HEK293 (cell line): ENCODE data around the gene SHLD2.
A peak's percentile ranks its signal among the peaks of the same experiment; 100 is the strongest.

Experiments used
- CTCF ChIA-PET: fragments of 350-600 bp; formaldehyde crosslinking; extraction: SDS; loops from one replicate; lab custom pipeline; 2021; ENCODE audit warnings: antibody characterized with exemption; lab: Yijun Ruan, JAX
- POLR2A ChIA-PET: fragments of 300-600 bp; formaldehyde crosslinking; extraction: SDS; loops from one replicate; lab custom pipeline; 2020; ENCODE audit warnings: antibody characterized with exemption, inconsistent platforms; lab: Yijun Ruan, JAX
- H3K27ac ChIP-seq: fragments of 200-500 bp; sonication (Bioruptor generic); 2 replicates; pipeline ENCODE4 v1.5.1; 2014; ENCODE audit warnings: low read depth, low read length, control low read depth, inconsistent platforms; ENCODE audit errors: extremely low read depth
- H3K36me3 ChIP-seq, 2 experiments: fragments of 200-500 bp in 1 of 2; sonication (Bioruptor generic) in 1 of 2; 1 replicate in 1 of 2; 2 replicates in 1 of 2; pipeline ENCODE4 v1.5.1; 2014 to 2017; ENCODE audit warnings: inconsistent platforms in 2 of 2, low read length in 2 of 2; ENCODE audit not compliant: control insufficient read depth in 2 of 2, insufficient read depth in 1 of 2
- H3K4me1 ChIP-seq: fragments of 200-500 bp; sonication (Bioruptor generic); 2 replicates; pipeline ENCODE4 v1.5.1; 2014; ENCODE audit warnings: mild to moderate bottlenecking, low read length, inconsistent platforms; ENCODE audit not compliant: control insufficient read depth, insufficient read depth
- H3K4me3 ChIP-seq: 2 replicates; pipeline ENCODE4 v1.5.1; 2011; ENCODE audit warnings: low read depth, mild to moderate bottlenecking, control low read depth, low read length, moderate library complexity
- H3K9me3 ChIP-seq: fragments of 200-500 bp; sonication (Bioruptor generic); 2 replicates; pipeline ENCODE4 v1.5.1; 2014; ENCODE audit warnings: low read depth, low read length, inconsistent platforms; ENCODE audit not compliant: control insufficient read depth, insufficient read depth
- SCRT2 ChIP-seq: fragments of 450-650 bp; formaldehyde crosslinking; IDR thresholded peaks from 2 replicates; pipeline ENCODE4 v1.5.1; 2016; ENCODE audit warnings: missing biosample characterization, missing genetic modification characterization
- TRIM28 ChIP-seq: IDR thresholded peaks from 2 replicates; pipeline ENCODE4 v1.6.1; 2011; ENCODE audit warnings: low read length, control low read depth, borderline replicate concordance
- ZBTB17 ChIP-seq: fragments of 450-650 bp; formaldehyde crosslinking; IDR thresholded peaks from 2 replicates; pipeline ENCODE4 v1.5.1; 2016; ENCODE audit warnings: missing biosample characterization, missing genetic modification characterization
- ZBTB21 ChIP-seq: fragments of 450-650 bp; formaldehyde crosslinking; IDR thresholded peaks from 2 replicates; pipeline ENCODE4 v1.5.1; 2017; ENCODE audit warnings: missing biosample characterization, missing genetic modification characterization
- ZBTB8A ChIP-seq: fragments of 450-650 bp; formaldehyde crosslinking; IDR thresholded peaks from 2 replicates; pipeline ENCODE4 v1.5.1; 2016; ENCODE audit warnings: missing biosample characterization, missing genetic modification characterization
- ZFP69B ChIP-seq: fragments of 450-650 bp; formaldehyde crosslinking; IDR thresholded peaks from 2 replicates; pipeline ENCODE4 v1.5.1; 2016; ENCODE audit warnings: missing biosample characterization, missing genetic modification characterization
- ZNF302 ChIP-seq: fragments of 450-650 bp; formaldehyde crosslinking; IDR thresholded peaks from 2 replicates; pipeline ENCODE4 v1.5.1; 2016; ENCODE audit warnings: missing biosample characterization, missing genetic modification characterization, low read depth
- ZNF324 ChIP-seq: fragments of 450-650 bp; formaldehyde crosslinking; IDR thresholded peaks from 2 replicates; pipeline ENCODE4 v1.5.1; 2016; ENCODE audit warnings: missing biosample characterization, missing genetic modification characterization
- ZNF473 ChIP-seq: fragments of 450-650 bp; formaldehyde crosslinking; IDR thresholded peaks from 2 replicates; pipeline ENCODE4 v1.5.1; 2017; ENCODE audit warnings: missing biosample characterization, missing genetic modification characterization
- ZNF776 ChIP-seq: fragments of 450-650 bp; formaldehyde crosslinking; IDR thresholded peaks from 2 replicates; pipeline ENCODE4 v1.5.0; 2017; ENCODE audit warnings: missing biosample characterization, missing genetic modification characterization, borderline replicate concordance
- TF ChIP-seq, protein P1 (sequence below): fragments of 450-650 bp; formaldehyde crosslinking; IDR thresholded peaks from 2 replicates; pipeline ENCODE4 v1.5.1; 2017; ENCODE audit warnings: missing biosample characterization, missing genetic modification characterization
- TF ChIP-seq, protein P2 (sequence below): fragments of 450-650 bp; formaldehyde crosslinking; IDR thresholded peaks from 2 replicates; pipeline ENCODE4 v1.5.1; 2016; ENCODE audit warnings: missing biosample characterization, missing genetic modification characterization, low read depth
- TF ChIP-seq, protein P3 (sequence below): fragments of 450-650 bp; formaldehyde crosslinking; IDR thresholded peaks from 2 replicates; pipeline ENCODE4 v1.5.1; 2016; ENCODE audit warnings: missing biosample characterization, missing genetic modification characterization
- TF ChIP-seq, protein P4 (sequence below): fragments of 450-650 bp; formaldehyde crosslinking; IDR thresholded peaks from 2 replicates; pipeline ENCODE4 v1.5.1; 2016; ENCODE audit warnings: missing biosample characterization, missing genetic modification characterization, borderline replicate concordance
- TF ChIP-seq, protein P5 (sequence below): fragments of 450-650 bp; formaldehyde crosslinking; IDR thresholded peaks from 2 replicates; pipeline ENCODE4 v1.5.1; 2016; ENCODE audit warnings: missing biosample characterization, missing genetic modification characterization
- TF ChIP-seq, protein P6 (sequence below): fragments of 450-650 bp; formaldehyde crosslinking; IDR thresholded peaks from 2 replicates; pipeline ENCODE4 v1.5.1; 2016; ENCODE audit warnings: missing biosample characterization, missing genetic modification characterization

The SHLD2 gene

DNA sequence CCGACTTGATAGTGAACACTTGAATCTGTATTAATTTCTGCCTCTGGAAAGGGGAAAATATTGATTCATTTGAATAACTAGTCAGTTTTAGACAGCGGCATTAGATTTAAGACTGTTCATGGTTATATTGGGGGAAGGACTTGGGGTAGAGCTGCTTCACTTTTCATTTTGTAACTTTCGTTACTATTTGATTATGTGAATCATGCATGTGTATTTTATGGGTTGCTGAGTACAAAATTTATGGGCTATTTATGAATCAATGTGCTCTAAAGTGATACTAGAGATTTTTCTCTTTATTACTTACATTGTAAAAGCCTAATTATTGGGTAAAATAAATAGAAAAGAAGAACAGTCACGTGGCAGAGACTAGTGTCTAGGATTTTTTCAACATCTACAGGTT lies 5.3 kb upstream of the SHLD2 start:
- TF ChIP-seq ZNF324 (no peak), ZNF302 (no peak)
- TF ChIP-seq, protein P1, sequence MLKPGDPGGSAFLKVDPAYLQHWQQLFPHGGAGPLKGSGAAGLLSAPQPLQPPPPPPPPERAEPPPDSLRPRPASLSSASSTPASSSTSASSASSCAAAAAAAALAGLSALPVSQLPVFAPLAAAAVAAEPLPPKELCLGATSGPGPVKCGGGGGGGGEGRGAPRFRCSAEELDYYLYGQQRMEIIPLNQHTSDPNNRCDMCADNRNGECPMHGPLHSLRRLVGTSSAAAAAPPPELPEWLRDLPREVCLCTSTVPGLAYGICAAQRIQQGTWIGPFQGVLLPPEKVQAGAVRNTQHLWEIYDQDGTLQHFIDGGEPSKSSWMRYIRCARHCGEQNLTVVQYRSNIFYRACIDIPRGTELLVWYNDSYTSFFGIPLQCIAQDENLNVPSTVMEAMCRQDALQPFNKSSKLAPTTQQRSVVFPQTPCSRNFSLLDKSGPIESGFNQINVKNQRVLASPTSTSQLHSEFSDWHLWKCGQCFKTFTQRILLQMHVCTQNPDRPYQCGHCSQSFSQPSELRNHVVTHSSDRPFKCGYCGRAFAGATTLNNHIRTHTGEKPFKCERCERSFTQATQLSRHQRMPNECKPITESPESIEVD (tag by site-specific recombination) = peak; percentile 56; the same call in 1 of the 2 replicates
- no peak overlapping the region for H3K4me3 ChIP-seq
- peaks cover 0 to 18% of the 10 kb centered on the region in 2 experiments; a peak in 1 of 3 replicates for H3K36me3 ChIP-seq
- POLR2A ChIA-PET = no interaction called here
- CTCF ChIA-PET = interaction anchor here (0.9 kb wide), 1 partner anchor 150 kb away, joined by 3 read pairs; no protein-coding TSS in a partner anchor
- peaks cover 15% of the 10 kb centered on the region; the same call in 1 of the 2 replicates for H3K4me1 ChIP-seq
- H3K27ac ChIP-seq = no peak overlapping the region
- H3K9me3 ChIP-seq = no peaks in the 10 kb centered on the region

DNA sequence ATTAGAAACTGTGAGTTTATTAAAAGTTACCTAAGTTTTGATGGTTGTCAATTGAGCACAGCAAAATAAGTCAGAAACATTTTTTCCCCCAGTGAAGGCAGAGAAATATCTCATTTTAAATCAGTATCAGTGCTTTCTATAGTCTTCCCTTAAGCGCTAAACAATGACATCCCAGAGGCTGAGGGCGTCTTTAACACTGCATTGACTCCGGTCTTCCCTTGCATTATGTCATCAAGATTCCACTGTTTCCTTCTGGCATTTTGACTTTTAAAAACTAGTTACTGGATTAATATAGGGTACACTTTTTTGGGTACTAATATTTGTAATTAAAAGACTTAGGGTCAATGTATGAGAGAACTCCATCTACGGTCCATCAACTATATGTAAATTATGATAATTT lies 4.2 kb upstream of the SHLD2 start:
- TF ChIP-seq, protein P2, sequence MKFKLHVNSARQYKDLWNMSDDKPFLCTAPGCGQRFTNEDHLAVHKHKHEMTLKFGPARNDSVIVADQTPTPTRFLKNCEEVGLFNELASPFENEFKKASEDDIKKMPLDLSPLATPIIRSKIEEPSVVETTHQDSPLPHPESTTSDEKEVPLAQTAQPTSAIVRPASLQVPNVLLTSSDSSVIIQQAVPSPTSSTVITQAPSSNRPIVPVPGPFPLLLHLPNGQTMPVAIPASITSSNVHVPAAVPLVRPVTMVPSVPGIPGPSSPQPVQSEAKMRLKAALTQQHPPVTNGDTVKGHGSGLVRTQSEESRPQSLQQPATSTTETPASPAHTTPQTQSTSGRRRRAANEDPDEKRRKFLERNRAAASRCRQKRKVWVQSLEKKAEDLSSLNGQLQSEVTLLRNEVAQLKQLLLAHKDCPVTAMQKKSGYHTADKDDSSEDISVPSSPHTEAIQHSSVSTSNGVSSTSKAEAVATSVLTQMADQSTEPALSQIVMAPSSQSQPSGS (tag by site-specific recombination) = peak; percentile 68
- TF ChIP-seq, protein P3, sequence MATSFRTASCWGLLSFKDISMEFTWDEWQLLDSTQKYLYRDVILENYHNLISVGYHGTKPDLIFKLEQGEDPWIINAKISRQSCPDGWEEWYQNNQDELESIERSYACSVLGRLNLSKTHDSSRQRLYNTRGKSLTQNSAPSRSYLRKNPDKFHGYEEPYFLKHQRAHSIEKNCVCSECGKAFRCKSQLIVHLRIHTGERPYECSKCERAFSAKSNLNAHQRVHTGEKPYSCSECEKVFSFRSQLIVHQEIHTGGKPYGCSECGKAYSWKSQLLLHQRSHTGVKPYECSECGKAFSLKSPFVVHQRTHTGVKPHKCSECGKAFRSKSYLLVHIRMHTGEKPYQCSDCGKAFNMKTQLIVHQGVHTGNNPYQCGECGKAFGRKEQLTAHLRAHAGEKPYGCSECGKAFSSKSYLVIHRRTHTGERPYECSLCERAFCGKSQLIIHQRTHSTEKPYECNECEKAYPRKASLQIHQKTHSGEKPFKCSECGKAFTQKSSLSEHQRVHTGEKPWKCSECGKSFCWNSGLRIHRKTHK = no peak
- TF ChIP-seq ZNF776 (tag by site-specific recombination) = no peak
- TF ChIP-seq ZNF473 (tag by site-specific recombination) = no peak
- TF ChIP-seq, protein P4, sequence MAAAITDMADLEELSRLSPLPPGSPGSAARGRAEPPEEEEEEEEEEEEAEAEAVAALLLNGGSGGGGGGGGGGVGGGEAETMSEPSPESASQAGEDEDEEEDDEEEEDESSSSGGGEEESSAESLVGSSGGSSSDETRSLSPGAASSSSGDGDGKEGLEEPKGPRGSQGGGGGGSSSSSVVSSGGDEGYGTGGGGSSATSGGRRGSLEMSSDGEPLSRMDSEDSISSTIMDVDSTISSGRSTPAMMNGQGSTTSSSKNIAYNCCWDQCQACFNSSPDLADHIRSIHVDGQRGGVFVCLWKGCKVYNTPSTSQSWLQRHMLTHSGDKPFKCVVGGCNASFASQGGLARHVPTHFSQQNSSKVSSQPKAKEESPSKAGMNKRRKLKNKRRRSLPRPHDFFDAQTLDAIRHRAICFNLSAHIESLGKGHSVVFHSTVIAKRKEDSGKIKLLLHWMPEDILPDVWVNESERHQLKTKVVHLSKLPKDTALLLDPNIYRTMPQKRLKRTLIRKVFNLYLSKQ (tag by site-specific recombination) = no peak
- no peaks in the 10 kb centered on the region for H3K9me3 ChIP-seq
- ChIA-PET CTCF (no interaction called here), POLR2A (no interaction called here)
- peaks cover 15% of the 10 kb centered on the region; the same call in 1 of the 2 replicates for H3K4me1 ChIP-seq
- H3K4me3 ChIP-seq = no peak overlapping the region
- peaks cover 0 to 18% of the 10 kb centered on the region in 2 experiments; a peak in 1 of 3 replicates for H3K36me3 ChIP-seq
- no peak overlapping the region for H3K27ac ChIP-seq

DNA sequence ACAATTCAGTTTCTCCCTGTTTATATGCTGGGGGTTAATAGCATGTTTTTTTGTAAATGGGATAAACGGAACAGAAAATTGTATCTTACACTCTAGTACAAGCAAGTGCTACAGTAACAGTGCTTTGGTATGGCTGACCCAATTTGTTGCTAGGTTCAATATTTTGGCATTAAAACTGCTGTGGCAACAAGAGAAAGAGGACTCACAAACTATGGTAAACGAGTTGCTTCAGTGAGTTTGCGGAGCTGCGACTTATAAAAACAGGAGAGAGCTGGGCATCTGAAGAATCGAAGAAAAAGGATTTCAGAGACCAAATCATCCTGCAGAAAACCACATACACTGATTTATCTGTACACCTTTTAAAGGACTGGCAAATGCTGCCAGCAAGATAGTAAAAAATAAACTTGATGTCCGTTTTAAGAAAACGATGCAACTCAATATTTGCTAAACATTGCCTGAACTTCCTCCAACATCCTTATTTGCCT lies 2.6 kb upstream of the SHLD2 start:
- ChIA-PET POLR2A (interaction anchor here (1.4 kb wide), 1 partner anchor 335 kb away, joined by 4 read pairs; no protein-coding TSS in a partner anchor), CTCF (interaction anchor here (0.8 to 1.6 kb wide), 3 partner anchors 10 to 450 kb away, joined by 3 to 5 read pairs (median 3); no protein-coding TSS in a partner anchor)
- Histone ChIP-seq H3K36me3 (peaks cover 4 to 16% of the 10 kb centered on the region in 2 experiments; a peak in 2 of 3 replicates), H3K27ac (no peak overlapping the region), H3K4me3 (peak overlapping the region; percentile 61), H3K9me3 (no peaks in the 10 kb centered on the region)
- TF ChIP-seq ZFP69B = peak; percentile 52
- peak; percentile 85 for TF ChIP-seq ZBTB17
- TF ChIP-seq SCRT2 (tag by site-specific recombination) = 0 out of 2 replicates have a peak, but pooled peaks have one; percentile 9
- no peak for TF ChIP-seq ZNF302
- no peak for TF ChIP-seq ZBTB8A
- TF ChIP-seq ZBTB21 (tag by site-specific recombination) = no peak
- TF ChIP-seq TRIM28 = 0 out of 2 replicates have a peak, but pooled peaks have one; percentile 47
- TF ChIP-seq, protein P5, sequence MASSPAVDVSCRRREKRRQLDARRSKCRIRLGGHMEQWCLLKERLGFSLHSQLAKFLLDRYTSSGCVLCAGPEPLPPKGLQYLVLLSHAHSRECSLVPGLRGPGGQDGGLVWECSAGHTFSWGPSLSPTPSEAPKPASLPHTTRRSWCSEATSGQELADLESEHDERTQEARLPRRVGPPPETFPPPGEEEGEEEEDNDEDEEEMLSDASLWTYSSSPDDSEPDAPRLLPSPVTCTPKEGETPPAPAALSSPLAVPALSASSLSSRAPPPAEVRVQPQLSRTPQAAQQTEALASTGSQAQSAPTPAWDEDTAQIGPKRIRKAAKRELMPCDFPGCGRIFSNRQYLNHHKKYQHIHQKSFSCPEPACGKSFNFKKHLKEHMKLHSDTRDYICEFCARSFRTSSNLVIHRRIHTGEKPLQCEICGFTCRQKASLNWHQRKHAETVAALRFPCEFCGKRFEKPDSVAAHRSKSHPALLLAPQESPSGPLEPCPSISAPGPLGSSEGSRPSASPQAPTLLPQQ = peak; percentile 42; the same call in 1 of the 2 replicates
- TF ChIP-seq, protein P6, sequence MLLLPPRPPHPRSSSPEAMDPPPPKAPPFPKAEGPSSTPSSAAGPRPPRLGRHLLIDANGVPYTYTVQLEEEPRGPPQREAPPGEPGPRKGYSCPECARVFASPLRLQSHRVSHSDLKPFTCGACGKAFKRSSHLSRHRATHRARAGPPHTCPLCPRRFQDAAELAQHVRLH (tag by site-specific recombination) = no peak
- TF ChIP-seq, all 188 proteins: peak for 5
- peaks cover 15% of the 10 kb centered on the region; the same call in 1 of the 2 replicates for H3K4me1 ChIP-seq
